Effector CD8-positive, alpha-beta T cell (primary cell): Measurements from ENCODE around the gene HMGXB4.
"Not testable (repeated sequence)": the region's sequence is repeated elsewhere in the genome, so short reads cannot be mapped to it uniquely, and the experiment has no call there.

ENCODE experiments used
- DNase-seq: peaks from one replicate; lab custom pipeline; 2025; lab: John Stamatoyannopoulos, UW
- total RNA-seq, 4 experiments: gene quantifications; one replicate each; lab custom pipeline; 2026; lab: John Stamatoyannopoulos, UW

HMGXB4 gene, protein sequence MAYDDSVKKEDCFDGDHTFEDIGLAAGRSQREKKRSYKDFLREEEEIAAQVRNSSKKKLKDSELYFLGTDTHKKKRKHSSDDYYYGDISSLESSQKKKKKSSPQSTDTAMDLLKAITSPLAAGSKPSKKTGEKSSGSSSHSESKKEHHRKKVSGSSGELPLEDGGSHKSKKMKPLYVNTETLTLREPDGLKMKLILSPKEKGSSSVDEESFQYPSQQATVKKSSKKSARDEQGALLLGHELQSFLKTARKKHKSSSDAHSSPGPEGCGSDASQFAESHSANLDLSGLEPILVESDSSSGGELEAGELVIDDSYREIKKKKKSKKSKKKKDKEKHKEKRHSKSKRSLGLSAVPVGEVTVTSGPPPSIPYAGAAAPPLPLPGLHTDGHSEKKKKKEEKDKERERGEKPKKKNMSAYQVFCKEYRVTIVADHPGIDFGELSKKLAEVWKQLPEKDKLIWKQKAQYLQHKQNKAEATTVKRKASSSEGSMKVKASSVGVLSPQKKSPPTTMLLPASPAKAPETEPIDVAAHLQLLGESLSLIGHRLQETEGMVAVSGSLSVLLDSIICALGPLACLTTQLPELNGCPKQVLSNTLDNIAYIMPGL
- 29.6 to 39.8 (median 32.0) reads per million in 4 experiments for total RNA-seq

- DNase-seq = peak; percentile 79
These were observed at the start of gene HMGXB4 for GRCh38 chr22:35257321-35258190. Gene HMGXB4 (plus strand): TSS chr22:35257493. CDS start chr22:35262391, 4,898 bp downstream.

DNA sequence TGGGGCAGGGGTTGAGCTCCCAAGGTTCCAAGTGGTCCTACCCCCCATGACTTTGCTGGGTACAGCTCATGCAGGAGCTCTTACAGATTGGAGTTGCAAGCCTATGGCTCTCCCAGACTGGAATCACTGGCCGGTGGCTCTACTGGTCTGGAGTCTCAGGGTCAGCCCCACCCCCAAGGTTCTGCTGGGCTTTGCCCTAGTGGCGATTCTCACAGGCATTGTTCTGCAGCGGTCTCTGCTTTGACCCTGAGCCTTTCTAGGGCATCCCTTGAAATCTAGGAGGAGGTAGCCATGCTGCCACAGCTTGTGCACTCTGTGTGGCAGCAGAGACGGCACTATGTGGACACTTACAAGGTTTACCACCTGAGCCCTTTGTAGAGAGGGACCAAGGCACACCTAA lies 49.3 kb upstream of the HMGXB4 start:
- DNase-seq = no peak

- no peak for DNase-seq
These were observed 48.1 kb upstream of the HMGXB4 start for GRCh38 chr22:35209203-35209602.

- DNase-seq = no peak
These were observed 45.3 kb upstream of the HMGXB4 start for GRCh38 chr22:35212009-35212408.

- no peak for DNase-seq
These were observed 44.3 kb upstream of the HMGXB4 start for GRCh38 chr22:35212996-35213395.

GRCh38 chr22:35214968-35215367 lies 42.3 kb upstream of the HMGXB4 start:
- no peak for DNase-seq

- no peak for DNase-seq
These were observed 41.3 kb upstream of the HMGXB4 start for GRCh38 chr22:35215993-35216392.

- DNase-seq = no peak
These were observed 39.8 kb upstream of the HMGXB4 start for GRCh38 chr22:35217527-35217926.

- DNase-seq = no peak
These were observed 39.2 kb upstream of the HMGXB4 start for GRCh38 chr22:35218079-35218478.

- no peak for DNase-seq
These were observed 38.3 kb upstream of the HMGXB4 start for GRCh38 chr22:35219012-35219411.

DNA sequence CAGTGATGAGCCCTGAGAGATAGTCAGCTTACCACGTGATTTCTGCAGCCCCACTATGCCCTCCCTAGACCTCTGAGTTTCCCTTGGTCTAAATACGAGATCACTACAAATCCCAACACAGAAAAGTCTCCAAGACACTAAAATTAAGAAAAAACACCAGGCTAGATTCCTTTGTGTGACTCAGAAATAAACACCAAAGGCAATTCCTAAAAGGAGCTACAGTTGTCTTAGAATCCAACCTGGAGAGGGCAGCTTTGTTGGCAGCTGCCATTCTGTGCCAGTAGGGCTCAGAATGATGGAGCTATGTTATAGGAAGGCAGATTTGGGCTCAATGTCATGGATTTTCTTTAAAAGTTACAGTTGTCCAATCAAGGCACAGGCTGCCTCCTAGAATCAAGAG lies 37.1 kb upstream of the HMGXB4 start:
- no peak for DNase-seq

DNA sequence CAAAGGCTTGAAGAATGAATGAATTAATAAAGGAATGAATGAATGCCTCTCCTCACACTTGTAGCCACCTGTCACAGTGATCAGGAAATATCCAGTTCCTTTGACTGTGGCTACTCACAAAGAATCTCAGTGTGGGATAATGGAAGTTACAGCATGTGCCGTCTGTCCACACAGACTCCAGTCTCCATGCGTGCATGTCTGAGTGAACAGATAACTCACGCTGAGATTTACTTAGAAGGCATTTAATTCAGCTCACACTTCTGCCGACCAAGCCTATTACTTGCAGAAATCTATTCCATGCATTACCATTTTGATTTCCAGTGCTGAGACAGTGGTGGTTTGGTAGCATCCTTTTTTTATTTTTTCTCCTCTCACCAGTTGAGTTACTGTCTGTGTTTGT lies 32.3 kb upstream of the HMGXB4 start:
- no peak for DNase-seq

DNA sequence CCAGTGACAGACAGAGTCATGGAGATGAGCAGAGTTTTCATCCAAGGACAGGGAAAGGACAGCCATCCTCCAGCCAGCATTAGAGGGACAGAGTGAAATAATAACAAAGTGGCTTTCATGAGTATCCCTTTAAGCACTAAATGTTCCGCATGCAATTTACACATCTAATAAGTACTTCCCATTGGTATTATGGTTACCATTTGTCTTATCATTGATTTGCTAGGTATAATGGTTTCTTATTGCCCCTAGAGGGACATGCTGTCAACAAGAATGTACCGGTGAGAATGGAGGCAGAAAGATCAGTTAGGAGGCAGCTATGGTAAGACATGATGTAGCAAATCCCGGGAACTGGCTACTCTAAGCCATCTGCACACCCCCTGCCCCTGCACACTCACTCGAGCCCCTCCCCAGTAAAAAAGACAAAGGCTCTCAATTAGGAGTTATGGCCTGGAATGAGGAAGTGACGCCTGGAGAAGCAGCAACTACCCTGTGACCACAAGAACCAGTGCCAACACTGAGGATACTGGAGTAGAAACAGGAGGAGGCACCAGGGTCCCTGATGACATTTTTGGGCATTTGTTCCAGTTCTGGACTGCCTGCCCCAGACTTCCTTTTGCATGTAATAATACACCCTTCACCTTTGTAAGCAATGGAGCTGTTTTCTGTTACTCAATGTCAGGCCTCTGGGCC lies 30.2 kb upstream of the HMGXB4 start:
- no peak for DNase-seq

DNA sequence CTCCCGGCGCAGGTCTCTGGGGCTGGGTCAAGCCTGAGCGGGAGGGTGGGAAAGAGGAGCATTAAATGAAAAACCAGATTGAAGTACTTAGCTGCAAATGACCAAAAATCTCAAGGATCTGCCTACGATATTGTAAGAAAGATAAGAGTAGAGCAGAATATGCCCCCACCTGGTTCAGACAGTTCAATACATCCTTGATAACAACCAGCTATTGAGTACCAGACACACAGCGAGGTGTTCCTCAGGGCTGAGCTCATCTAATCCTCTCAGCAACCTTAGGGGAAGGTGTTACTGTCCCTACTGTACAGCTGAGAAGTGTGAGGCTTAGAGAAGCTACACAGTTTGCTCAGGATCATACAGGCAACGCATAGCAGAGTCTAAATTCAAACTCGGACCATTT lies 27.4 kb upstream of the HMGXB4 start:
- DNase-seq = no peak

- no peak for DNase-seq
These were observed 26.9 kb upstream of the HMGXB4 start for GRCh38 chr22:35230417-35230816.

GRCh38 chr22:35230839-35231584 lies 26.3 kb upstream of the HMGXB4 start:
- no peak for DNase-seq

DNA sequence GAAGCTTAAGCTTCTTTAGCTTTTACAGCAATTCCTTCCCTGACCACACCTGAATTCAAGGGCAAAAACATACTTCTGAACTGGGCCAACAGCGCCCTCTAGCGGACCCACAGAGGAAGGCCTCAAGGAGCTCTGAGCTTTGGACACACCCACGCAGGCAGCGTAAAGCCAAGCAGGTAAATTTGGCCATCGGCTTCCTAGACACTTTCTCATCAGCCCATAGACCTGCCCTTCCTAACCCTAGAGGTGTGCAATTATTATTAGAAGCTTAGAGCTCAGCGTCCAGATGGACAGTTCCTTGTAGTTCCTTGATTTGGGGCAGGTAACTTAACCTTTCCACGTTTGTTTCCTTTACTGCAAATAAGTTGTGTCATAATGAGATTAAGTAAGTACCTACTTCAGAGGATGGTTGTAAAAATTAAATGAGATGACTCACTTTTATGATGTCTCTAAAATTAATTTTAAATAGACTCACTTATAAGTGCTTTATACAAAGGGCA lies 25.7 kb upstream of the HMGXB4 start:
- peak; percentile 43 for DNase-seq

GRCh38 chr22:35238749-35239148 lies 18.5 kb upstream of the HMGXB4 start:
- not testable (repeated sequence) for DNase-seq

DNA sequence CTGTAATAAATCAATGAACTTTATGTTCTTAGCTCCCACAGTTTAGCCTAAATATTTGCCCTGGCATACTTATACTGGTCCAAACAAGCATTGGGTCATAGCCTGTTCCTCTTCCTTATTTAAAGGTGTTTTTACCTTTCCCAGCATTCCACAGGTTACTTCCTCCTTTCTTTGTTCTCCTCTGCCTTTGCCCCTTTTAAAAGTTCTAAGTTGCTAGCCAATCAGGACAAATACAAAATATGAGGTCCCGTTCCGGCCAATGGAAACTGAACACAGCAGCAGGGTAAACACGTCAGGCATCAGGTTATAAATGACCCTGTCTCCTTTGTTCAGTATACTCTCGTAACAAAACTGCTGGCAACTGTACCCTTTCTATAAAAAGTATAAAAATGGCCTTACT lies 12.8 kb upstream of the HMGXB4 start:
- DNase-seq = not testable (repeated sequence)

DNA sequence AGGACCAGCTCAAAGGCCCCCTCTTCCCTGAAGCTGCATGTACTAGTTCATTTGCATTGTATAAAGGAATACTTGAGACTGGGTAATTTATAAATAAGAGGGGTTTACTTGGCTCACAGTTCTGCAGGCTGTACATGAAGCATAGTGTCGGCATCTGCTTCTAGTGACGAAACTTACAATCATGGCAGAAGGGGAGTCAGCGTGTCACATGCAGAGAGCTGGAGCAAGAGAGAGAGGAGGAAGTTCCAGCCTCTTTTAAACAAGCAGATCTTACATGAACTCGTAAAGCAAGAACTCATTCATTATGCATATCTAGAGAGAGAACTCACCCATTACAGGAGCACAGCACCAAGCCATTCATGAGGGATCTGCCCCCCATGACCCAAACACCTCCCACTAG lies 7.1 kb upstream of the HMGXB4 start:
- no peak for DNase-seq

DNA sequence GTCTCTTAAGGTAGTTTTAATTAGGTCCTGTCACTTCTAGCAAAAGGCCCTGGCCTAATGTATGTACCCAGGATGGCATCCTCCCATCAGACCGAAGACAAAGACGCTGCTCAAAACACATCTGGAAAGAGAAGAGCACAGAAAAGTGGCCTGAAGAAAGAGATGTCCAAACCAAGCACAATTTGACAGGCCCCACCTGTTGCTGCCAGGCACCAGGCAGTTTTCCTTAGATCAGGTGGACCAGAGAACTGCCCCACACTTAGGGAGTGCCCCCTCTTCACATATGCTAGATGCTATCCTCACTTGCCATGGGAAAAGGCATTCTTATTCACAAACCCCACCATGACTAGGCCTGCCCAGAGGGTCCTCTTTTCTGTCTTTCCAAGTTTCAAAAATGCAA lies 3.3 kb upstream of the HMGXB4 start:
- DNase-seq = no peak
